OCI-LY3 (cell line): ENCODE measurements around the gene DDN.

ENCODE experiments used
- CTCF ChIP-seq: fragments of 200-600, 300-600 bp; sonication (generic); IDR thresholded peaks from 2 replicates; pipeline ENCODE4 v1.5.1; 2014; ENCODE audit warnings: antibody characterized with exemption, low read length, low read depth
- EZH2phosphoT487 ChIP-seq: fragments of 200-600 bp; shearing (Covaris generic); IDR thresholded peaks from 2 replicates; pipeline ENCODE4 v1.6.1; 2018; ENCODE audit warnings: antibody characterized with exemption, mixed run types, low read depth

GRCh38 chr12:48986720-48987291 is 12.4 kb downstream of the DDN start:
- TF ChIP-seq CTCF (no peak), EZH2phosphoT487 (no peak)
